Limb (tissue), 2 donors: ENCODE data around the gene ACTN4.
"Not testable (repeated sequence)": the region's sequence is repeated elsewhere in the genome, so short reads cannot be mapped to it uniquely, and the experiment has no call there.

Experiments
- DNase-seq, 2 donors: peaks; one replicate each; pipeline ENCODE4 v3.0.0-alpha.2; 2016; ENCODE audit errors: extremely low spot score in 2 of 2

ACTN4 gene

GRCh38 chr19:38647368-38647965, at the start of gene ACTN4:
Gene ACTN4, plus strand, starts transcription at chr19:38647649. Its CDS starts 97 bp downstream, at chr19:38647746.
- DNase-seq = peak; percentile 98 to 100

- no peak for DNase-seq
Measured at GRCh38 chr19:38599722-38600121, 47.7 kb upstream of the ACTN4 start.

- not testable (repeated sequence) for DNase-seq
Measured at GRCh38 chr19:38602856-38603255, 44.6 kb upstream of the ACTN4 start.

DNA sequence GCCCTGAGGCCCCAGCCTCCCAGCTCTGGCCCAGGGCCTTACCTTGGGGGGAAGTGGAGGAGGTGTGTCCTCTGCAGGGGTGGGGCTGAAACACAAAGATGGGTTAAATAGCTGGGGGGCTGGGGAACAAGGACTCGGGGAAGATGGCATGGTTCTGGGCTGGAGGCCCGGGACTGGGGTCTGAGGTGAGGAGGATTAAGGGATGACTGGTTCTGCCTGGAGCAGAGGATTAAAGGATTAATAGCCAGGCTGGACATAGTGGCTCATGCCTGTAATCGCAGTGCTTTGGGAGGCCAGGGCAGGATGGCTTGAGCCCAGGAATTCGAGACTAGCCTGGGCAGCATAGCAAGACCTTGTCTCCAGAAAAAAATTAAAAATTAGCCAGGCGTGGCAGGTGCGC, 41.3 kb upstream of the ACTN4 start:
- DNase-seq = no peak

DNA sequence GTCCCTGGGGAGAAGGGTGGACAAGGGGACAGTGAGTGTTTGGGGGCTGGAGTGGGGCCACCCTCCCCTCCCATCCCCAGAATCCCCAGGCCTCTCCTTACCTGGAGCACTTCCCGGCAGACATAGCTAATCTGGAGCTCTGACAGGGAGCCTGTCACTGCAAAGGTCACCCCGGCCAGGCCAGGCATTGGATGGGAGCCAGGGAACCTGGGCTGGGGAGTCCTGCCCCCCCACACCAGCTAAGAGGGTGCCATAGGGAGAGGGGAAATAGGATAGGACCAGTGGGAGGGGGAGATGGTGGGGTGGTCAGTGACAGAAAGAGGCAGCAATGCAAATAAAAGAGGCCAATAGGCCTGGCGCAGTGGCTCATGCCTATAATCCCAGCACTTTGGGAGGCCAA, 33.2 kb upstream of the ACTN4 start:
- no peak for DNase-seq

- DNase-seq = no peak
Measured at GRCh38 chr19:38615007-38615581, 32.4 kb upstream of the ACTN4 start.

DNA sequence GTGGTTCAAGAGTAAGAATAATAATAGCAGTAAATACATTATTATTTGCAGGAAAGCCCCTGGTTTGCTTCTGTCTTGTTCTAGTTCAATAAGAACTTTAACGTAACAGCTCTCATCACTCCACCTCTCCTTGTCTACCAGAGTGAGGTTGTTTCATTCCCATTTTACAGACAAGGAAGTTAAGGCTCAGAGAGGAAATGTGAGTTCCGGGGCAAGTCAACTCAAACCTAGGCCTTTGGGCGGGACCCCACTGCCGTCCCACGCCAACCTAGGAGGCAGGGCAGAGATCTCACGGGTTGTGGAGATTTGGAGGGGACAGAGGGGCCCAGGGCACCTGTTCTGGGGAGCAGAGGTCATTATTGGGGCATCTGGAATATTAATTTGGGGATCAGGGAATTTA, 31.2 kb upstream of the ACTN4 start:
- no peak for DNase-seq

- no peak for DNase-seq
Measured at GRCh38 chr19:38617283-38617763, 30.1 kb upstream of the ACTN4 start.

DNA sequence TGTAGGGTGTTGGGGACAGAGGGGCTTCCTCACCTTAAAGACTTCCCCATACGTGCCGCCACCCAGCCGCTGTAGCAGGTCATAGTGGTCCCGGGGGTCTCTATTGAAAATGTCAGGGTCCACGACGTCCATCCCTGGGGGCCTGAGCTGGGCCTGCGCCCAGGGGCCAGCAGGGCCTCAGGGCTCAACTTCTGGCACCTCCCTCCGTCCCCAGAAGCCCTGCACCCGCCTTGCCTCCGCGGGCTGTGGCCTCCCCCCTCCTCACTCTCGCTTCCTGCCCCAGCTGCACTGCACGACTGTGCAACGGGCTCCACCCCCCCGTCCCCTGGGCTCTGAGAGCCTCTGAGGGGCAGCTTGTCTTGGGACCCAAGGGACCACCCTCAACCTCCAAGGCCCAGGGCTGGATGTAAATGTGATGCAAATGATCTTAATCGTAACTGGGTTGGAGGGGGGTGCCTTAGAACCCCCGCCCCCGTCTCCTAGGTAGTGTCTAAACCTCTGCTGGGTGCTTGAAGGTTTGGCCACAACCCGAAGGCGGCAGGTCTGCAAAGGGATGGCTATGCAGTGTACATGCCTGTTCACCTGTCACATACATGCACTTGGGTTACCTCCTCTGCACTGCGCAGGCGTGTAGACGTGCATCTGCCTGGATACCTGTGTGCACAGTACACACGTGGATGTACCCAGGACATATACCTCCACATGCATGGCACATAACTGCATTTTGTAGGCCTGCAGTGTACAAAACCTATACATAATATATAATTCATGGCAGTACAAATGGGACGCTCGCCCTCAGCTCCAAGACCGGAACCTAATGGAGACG, 29.5 kb upstream of the ACTN4 start, which contains the start of gene MAP4K1:
TSS of gene MAP4K1 (minus strand) at position 190 of the 826 bp plus-strand sequence. CDS start at position 132, 58 bp downstream.
- DNase-seq = peak in 1 of 2 donors; percentile 47

DNA sequence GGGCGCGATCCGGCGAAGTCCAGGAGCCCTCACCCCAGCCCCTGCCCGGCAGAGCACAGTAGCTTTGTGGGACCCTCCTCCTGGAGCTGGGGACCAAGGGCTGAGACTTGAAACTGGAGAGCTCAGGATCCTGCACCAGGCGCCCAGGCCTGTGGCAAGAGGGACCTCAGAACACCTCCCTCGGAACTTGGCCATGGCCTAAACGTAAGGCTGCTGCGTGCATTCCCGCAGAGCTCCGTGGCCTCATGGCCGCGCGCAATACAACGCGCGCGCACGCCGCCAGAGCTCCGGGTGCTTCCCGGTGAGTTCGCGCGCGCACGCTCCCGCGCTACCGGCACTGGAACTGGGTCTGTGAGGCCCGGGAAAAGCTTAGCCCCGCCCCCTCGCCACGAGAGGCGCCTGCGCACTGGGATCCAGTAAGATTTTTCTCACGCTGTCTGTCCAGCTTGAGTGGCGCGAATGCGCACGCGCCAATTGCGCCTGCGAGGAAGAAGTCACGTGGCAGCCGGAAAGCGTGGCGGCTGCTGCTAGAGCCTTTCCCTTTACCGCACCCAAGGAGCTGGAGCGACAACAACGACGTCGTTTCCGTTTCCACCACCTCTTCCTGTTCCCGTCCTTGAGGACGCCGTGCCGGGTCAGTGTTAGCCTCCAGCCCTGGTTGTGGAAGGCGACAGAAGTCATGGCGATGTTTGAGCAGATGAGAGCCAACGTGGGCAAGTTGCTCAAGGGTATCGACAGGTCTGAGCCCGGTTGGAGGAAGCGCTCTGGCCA, 28.7 kb upstream of the ACTN4 start, which contains the start of gene EIF3K:
TSS of gene EIF3K (plus strand) at position 599 of the 771 bp plus-strand sequence. CDS start at position 680, 81 bp downstream.
- peak; percentile 99 to 100 for DNase-seq

DNA sequence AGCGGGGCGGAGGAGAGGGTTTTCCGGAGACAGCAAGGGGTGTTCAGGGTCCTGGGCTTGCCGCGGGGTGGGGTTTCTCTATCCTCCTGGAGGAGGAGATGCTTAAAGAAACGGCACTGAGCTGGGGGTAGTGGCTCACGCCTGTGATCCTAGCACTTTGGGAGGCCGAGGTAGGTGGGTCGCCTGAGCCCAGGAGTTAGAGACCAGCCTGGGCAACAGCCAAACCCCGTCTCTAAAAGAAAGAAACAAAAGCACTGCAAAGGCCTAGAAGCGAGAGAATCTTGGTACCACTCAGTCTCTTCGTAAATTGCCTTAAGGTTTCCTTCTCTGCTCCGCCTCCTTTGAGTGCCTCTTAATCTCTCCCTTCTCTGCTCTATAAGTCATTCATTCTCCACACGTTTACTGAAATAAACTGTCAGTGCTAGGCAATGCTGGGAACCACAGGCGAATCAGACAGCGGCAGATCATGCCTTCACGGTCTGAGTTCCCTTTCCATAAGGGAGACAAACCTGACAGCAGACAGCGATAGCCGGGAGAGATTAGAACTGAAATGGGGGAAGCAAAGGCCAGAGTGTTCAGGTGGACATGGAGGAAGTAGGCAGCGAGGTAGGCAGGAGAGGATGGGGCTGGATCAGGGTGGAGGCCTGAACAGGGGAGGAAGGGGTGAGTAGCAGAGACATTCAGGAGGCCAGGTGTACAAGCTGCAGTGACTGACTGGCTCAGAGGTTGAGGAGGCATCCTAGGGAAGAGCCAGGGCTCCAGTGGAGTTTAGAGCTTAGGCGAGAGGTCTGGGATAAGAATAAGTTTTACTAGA, 27.9 kb upstream of the ACTN4 start:
- DNase-seq = no peak

DNA sequence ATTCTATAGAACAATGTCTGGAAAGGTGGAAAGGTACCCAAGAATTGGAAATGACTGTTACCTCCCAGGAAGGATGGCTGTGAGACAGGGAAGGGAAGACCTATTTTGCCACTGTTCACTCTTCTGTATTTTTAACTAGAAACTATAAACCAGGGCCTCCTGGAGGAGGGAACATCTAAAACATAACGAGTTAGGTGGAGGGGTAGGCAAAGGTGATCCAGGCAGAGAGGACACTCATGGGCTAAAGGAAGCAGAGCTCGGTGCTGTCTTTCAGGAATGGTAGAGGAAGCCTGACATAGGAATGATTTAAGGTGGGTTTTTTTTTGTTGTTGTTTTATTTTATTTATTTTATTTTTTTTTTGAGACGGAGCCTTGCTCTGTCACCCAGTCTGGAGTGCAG, 22.6 kb upstream of the ACTN4 start:
- no peak for DNase-seq

- no peak for DNase-seq
Measured at GRCh38 chr19:38626401-38626800, 21.0 kb upstream of the ACTN4 start.

GRCh38 chr19:38629568-38629967, 17.9 kb upstream of the ACTN4 start:
- DNase-seq = no peak

- not testable (repeated sequence) for DNase-seq
Measured at GRCh38 chr19:38631301-38631700, 16.1 kb upstream of the ACTN4 start.

DNA sequence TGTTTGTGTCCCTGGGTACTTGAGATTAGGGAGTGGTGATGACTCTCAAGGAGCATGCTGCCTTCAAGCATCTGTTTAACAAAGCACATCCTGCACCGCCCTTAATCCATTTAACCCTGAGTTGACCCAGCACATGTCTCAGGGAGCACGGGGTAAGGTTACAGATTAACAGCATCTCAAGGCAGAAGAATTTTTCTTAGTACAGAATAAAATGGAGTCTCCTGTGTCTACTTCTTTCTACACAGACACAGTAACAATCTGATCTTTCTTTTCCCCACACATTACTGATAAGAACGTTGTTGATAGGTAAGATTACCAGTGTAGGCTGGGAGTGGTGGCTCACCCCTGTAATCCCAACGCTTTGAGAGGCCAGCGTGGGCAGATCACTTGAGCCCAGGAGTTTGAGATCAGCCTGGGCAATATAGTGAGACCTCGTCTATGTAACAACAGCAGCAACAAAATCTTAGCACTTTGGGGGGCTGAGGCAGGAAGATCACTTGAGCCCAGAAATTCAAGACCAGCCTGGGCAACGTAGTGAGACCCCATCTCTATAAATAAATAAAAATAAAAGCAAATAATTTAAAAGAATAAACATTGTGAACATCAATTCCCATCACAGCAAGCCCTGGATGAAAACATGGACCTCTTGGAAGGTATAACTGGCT, 15.5 kb upstream of the ACTN4 start:
- DNase-seq = not testable (repeated sequence)

GRCh38 chr19:38632476-38633213, 14.8 kb upstream of the ACTN4 start:
- no peak for DNase-seq

- DNase-seq = peak; percentile 71 to 87
Measured at GRCh38 chr19:38634757-38635482, 12.5 kb upstream of the ACTN4 start.
